Neural cell (in vitro differentiated cells): ENCODE results near the gene SMPD3. TPM values are rescaled to one million over a fixed set of nuclear protein-coding genes. Genes with fewer than 3 reads are reported as not detected.

Experiments
- H2AFZ ChIP-seq: fragments of 200-600, 300-800 bp; sonication (generic), shearing (Covaris generic); 2 replicates; pipeline ENCODE4 v1.6.0; 2014; ENCODE audit warnings: low read depth, mild to moderate bottlenecking, antibody characterized with exemption, low read length, moderate library complexity
- H3F3A ChIP-seq: fragments of 200-600 bp; shearing (Covaris generic); 2 replicates; pipeline ENCODE4 v1.6.1; 2016; ENCODE audit warnings: mild to moderate bottlenecking, moderate library complexity, mixed read lengths, antibody characterized with exemption, low read length; ENCODE audit not compliant: insufficient read depth, poor library complexity, severe bottlenecking
- H3K27ac ChIP-seq: fragments of 200-600, 300-800 bp; sonication (generic), shearing (Covaris generic); 2 replicates; pipeline ENCODE4 v1.5.1; 2014; ENCODE audit warnings: mild to moderate bottlenecking, low read length, moderate library complexity
- H3K27me3 ChIP-seq: fragments of 300-800, 200-600 bp; sonication (generic), shearing (Covaris generic); 2 replicates; pipeline ENCODE4 v1.6.0; 2014; ENCODE audit warnings: mild to moderate bottlenecking, low read depth, low read length, moderate library complexity; ENCODE audit not compliant: insufficient read depth
- H3K36me3 ChIP-seq: fragments of 300-800, 200-600 bp; sonication (generic), shearing (Covaris generic); 2 replicates; pipeline ENCODE4 v1.5.1; 2014; ENCODE audit warnings: mild to moderate bottlenecking, antibody characterized with exemption, low read length, moderate library complexity; ENCODE audit not compliant: insufficient read depth
- H3K4me2 ChIP-seq: fragments of 300-800, 200-600 bp; sonication (generic), shearing (Covaris generic); 2 replicates; pipeline ENCODE4 v1.6.0; 2014; ENCODE audit warnings: mild to moderate bottlenecking, low read length
- H3K4me3 ChIP-seq: fragments of 300-800, 200-600 bp; sonication (generic), shearing (Covaris generic); 2 replicates; pipeline ENCODE4 v1.5.1; 2014; ENCODE audit warnings: mild to moderate bottlenecking, low read length, moderate library complexity
- H3K79me2 ChIP-seq: fragments of 200-600 bp; shearing (Covaris generic); replicated peaks from 2 replicates; pipeline ENCODE4 v1.6.0; 2014; ENCODE audit warnings: mild to moderate bottlenecking, low read length, moderate library complexity; ENCODE audit not compliant: insufficient read depth
- H3K9ac ChIP-seq: fragments of 300-800, 200-600 bp; sonication (generic), shearing (Covaris generic); 2 replicates; pipeline ENCODE4 v1.6.1; 2016; ENCODE audit warnings: mild to moderate bottlenecking, low read length, mixed read lengths
- H3K9me2 ChIP-seq: fragments of 200-600 bp; shearing (Covaris generic); 2 replicates; pipeline ENCODE4 v1.6.1; 2016; ENCODE audit warnings: mild to moderate bottlenecking, low read length, mixed read lengths; ENCODE audit not compliant: insufficient read depth
- H3K9me3 ChIP-seq: fragments of 200-600, 300-800 bp; sonication (generic), shearing (Covaris generic); 2 replicates; pipeline ENCODE4 v1.6.1; 2016; ENCODE audit warnings: mild to moderate bottlenecking, mixed run types, low read length, moderate library complexity, mixed read lengths
- H4K20me1 ChIP-seq: fragments of 200-600 bp; shearing (Covaris generic); 2 replicates; pipeline ENCODE4 v1.6.1; 2016; ENCODE audit warnings: mild to moderate bottlenecking, mixed run types; ENCODE audit not compliant: insufficient read depth
- CTCF ChIP-seq: fragments of 450-650 bp; IDR thresholded peaks from 2 replicates; pipeline ENCODE4 v1.5.1; 2014; ENCODE audit warnings: antibody characterized with exemption, mild to moderate bottlenecking, moderate library complexity; ENCODE audit not compliant: poor library complexity, severe bottlenecking
- EP300 ChIP-seq: fragments of 450-650 bp; conservative IDR thresholded peaks from 2 replicates; pipeline ENCODE4 v1.6.1; 2014; ENCODE audit warnings: antibody characterized with exemption, mild to moderate bottlenecking, moderate library complexity; ENCODE audit not compliant: poor library complexity, severe bottlenecking
- EZH2 ChIP-seq: fragments of 200-600, 300-800 bp; shearing (Covaris generic), sonication (generic); IDR thresholded peaks from 2 replicates; pipeline ENCODE4 v1.6.1; 2014; ENCODE audit warnings: antibody characterized with exemption, low read length, borderline replicate concordance, mild to moderate bottlenecking; ENCODE audit not compliant: insufficient read depth, poor library complexity, severe bottlenecking
- MXI1 ChIP-seq: fragments of 450-650 bp; conservative IDR thresholded peaks from 2 replicates; pipeline ENCODE4 v1.6.1; 2014; ENCODE audit warnings: antibody characterized with exemption, mild to moderate bottlenecking; ENCODE audit not compliant: poor library complexity, severe bottlenecking
- POLR2AphosphoS5 ChIP-seq: IDR thresholded peaks from 2 replicates; pipeline ENCODE4 v1.6.1; 2012
- RAD21 ChIP-seq: fragments of 450-650 bp; conservative IDR thresholded peaks from 2 replicates; pipeline ENCODE4 v1.6.1; 2014; ENCODE audit warnings: antibody characterized with exemption, mild to moderate bottlenecking, moderate library complexity
- REST ChIP-seq: IDR thresholded peaks from 2 replicates; pipeline ENCODE4 v1.6.1; 2012; ENCODE audit warnings: borderline replicate concordance
- SMC3 ChIP-seq: fragments of 450-650 bp; conservative IDR thresholded peaks from 2 replicates; pipeline ENCODE4 v1.6.1; 2014; ENCODE audit warnings: antibody characterized with exemption, mild to moderate bottlenecking, moderate library complexity; ENCODE audit not compliant: poor library complexity
- TAF1 ChIP-seq: IDR thresholded peaks from 2 replicates; pipeline ENCODE4 v1.6.1; 2012; ENCODE audit warnings: low read depth
- polyA plus RNA-seq: library from polyadenylated mRNA; depleted of rRNA; stranded (reverse); fragments of >200 nt; gene quantifications from 2 replicates; pipeline ENCODE4 v1.2.3, GENCODE V29; 2014

Gene SMPD3
- polyA plus RNA-seq, 1 donor from 2014 or later, result 42.7 TPM

GRCh38 chr16:68403704-68404103, 44.6 kb downstream of the SMPD3 start:
- H3F3A ChIP-seq, result no peaks in the 10 kb centered on the region
- peaks cover 4% of the 10 kb centered on the region for H4K20me1 ChIP-seq
- H3K9ac ChIP-seq, result no peak overlapping the region
- no peaks in the 10 kb centered on the region for H3K9me2 ChIP-seq
- H3K4me3 ChIP-seq, result no peak overlapping the region
- no peak for TF ChIP-seq REST
- TF ChIP-seq RAD21, result no peak
- TF ChIP-seq MXI1, result no peak
- TF ChIP-seq EZH2, result no peak
- no peak for TF ChIP-seq CTCF
- H3K27me3 ChIP-seq, result no peaks in the 10 kb centered on the region
- H3K36me3 ChIP-seq, result no peaks in the 10 kb centered on the region
- no peak overlapping the region for H3K27ac ChIP-seq
- H3K4me2 ChIP-seq, result no peak overlapping the region
- H3K9me3 ChIP-seq, result no peaks in the 10 kb centered on the region
- no peak overlapping the region for H2AFZ ChIP-seq
- H3K79me2 ChIP-seq, result no peaks in the 10 kb centered on the region

- Histone ChIP-seq H3K9me3 (no peaks in the 10 kb centered on the region), H3K4me2 (no peak overlapping the region), H3F3A (no peaks in the 10 kb centered on the region), H3K79me2 (no peaks in the 10 kb centered on the region), H2AFZ (no peak overlapping the region), H4K20me1 (peaks cover 4% of the 10 kb centered on the region), H3K9ac (no peak overlapping the region), H3K9me2 (no peaks in the 10 kb centered on the region), H3K36me3 (no peaks in the 10 kb centered on the region), H3K4me3 (no peak overlapping the region), H3K27ac (no peak overlapping the region), H3K27me3 (no peaks in the 10 kb centered on the region)
- TF ChIP-seq POLR2AphosphoS5 (no peak), MXI1 (no peak), CTCF (no peak), SMC3 (no peak), REST (no peak), EZH2 (no peak), RAD21 (no peak), TAF1 (no peak), EP300 (no peak)
Measured at GRCh38 chr16:68403177-68403576, 45.1 kb downstream of the SMPD3 start.
